ENCODE data around the gene FERMT3. TPM values are rescaled to one million over a fixed set of nuclear protein-coding genes. Genes with fewer than 3 reads are reported as not detected.

Gene FERMT3
- total and polyA plus RNA-seq, 4 donors, result 3.4 to 47.2 (median 9.7) TPM

DNA sequence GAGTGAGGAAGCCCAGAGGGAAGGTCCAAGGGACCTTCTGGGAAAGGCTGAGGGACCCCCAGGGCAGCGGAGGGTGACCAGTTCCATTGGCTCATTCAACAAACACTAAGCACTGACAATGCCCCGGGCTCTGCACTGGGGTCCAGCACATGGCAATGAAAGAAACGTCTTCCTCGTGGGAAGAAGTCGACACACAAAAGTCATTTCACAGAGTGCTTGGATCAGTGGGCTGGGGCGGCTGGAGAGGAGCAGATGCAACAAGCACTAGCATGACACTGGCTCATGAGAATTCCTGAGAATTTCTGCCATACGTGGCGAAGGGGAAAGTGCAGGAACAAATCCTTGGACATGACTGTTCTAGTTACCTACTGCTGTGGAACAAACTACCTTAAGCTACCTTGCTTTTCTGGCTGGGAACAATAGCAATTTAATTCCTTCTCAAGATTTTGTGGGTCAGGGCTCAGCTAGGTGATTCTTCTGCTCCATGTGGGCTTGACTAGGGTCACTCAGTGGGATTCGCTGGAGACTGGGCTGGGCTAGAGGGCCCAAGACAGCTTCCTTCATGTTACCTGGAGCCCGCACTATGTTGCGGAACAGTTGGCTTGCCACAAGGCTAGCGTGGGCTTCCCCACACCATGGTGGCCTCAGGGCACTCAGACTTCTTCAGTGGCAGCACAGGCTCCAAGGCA lies 27.4 kb upstream of the FERMT3 start:
- Histone ChIP-seq H3K4me3 (ENCODE audit: low read depth in 1 of 3, low read length in 3 of 3) (no peak overlapping the region), H3K27me3 (ENCODE audit: control insufficient read depth in 4 of 4, insufficient read depth in 4 of 4, low read length in 3 of 4) (no peaks in the 10 kb centered on the region), H3K9ac (ENCODE audit: low read depth in 1 of 2, low read length in 2 of 2) (no peak overlapping the region), H3K4me1 (ENCODE audit: control insufficient read depth in 4 of 4, insufficient read depth in 4 of 4, low read length in 3 of 4) (peaks cover 0 to 5% (median under 1%) of the 10 kb centered on the region in 4 donors), H3K9me3 (ENCODE audit: control insufficient read depth in 4 of 4, low read length in 3 of 4) (no peaks in the 10 kb centered on the region), H3K27ac (ENCODE audit: low read depth in 1 of 2, low read length in 2 of 2) (no peak overlapping the region), H3K36me3 (ENCODE audit: control insufficient read depth in 4 of 4, insufficient read depth in 3 of 4, low read depth in 1 of 4, low read length in 3 of 4) (no peaks in the 10 kb centered on the region)
- 96% methylated on average over 12 of the region's 12 CpGs for WGBS
- TF ChIP-seq, protein P1, sequence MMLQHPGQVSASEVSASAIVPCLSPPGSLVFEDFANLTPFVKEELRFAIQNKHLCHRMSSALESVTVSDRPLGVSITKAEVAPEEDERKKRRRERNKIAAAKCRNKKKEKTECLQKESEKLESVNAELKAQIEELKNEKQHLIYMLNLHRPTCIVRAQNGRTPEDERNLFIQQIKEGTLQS (IDR thresholded peaks at IDR 0.05), result no peak
- TF ChIP-seq, protein P2, sequence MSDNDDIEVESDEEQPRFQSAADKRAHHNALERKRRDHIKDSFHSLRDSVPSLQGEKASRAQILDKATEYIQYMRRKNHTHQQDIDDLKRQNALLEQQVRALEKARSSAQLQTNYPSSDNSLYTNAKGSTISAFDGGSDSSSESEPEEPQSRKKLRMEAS (IDR thresholded peaks at IDR 0.05), result no peak
- no peak for TF ChIP-seq NR2F2 (IDR thresholded peaks at IDR 0.05)
- no peak for TF ChIP-seq GABPA (IDR thresholded peaks at IDR 0.05 in 1 of 2, conservative IDR thresholded peaks at IDR 0.05 in 1 of 2)
- TF ChIP-seq YY1 (IDR thresholded peaks at IDR 0.05), result no peak
- no peak for TF ChIP-seq RAD21 (IDR thresholded peaks at IDR 0.05)
- TF ChIP-seq SP1 (IDR thresholded peaks at IDR 0.05), result no peak
- TF ChIP-seq FOXA2 (IDR thresholded peaks at IDR 0.05), result no peak
- no peak for TF ChIP-seq HNF4G (IDR thresholded peaks at IDR 0.05)
- TF ChIP-seq, protein P3, sequence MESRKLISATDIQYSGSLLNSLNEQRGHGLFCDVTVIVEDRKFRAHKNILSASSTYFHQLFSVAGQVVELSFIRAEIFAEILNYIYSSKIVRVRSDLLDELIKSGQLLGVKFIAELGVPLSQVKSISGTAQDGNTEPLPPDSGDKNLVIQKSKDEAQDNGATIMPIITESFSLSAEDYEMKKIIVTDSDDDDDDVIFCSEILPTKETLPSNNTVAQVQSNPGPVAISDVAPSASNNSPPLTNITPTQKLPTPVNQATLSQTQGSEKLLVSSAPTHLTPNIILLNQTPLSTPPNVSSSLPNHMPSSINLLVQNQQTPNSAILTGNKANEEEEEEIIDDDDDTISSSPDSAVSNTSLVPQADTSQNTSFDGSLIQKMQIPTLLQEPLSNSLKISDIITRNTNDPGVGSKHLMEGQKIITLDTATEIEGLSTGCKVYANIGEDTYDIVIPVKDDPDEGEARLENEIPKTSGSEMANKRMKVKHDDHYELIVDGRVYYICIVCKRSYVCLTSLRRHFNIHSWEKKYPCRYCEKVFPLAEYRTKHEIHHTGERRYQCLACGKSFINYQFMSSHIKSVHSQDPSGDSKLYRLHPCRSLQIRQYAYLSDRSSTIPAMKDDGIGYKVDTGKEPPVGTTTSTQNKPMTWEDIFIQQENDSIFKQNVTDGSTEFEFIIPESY (IDR thresholded peaks at IDR 0.05), result no peak
- TF ChIP-seq JUND (IDR thresholded peaks at IDR 0.05), result no peak
- TF ChIP-seq RXRA (IDR thresholded peaks at IDR 0.05), result no peak
- no peak for TF ChIP-seq EGR1 (IDR thresholded peaks at IDR 0.05; ENCODE audit: low read depth in 2 of 2)
- TF ChIP-seq FOXA1 (IDR thresholded peaks at IDR 0.05), result no peak
- TF ChIP-seq, protein P4, sequence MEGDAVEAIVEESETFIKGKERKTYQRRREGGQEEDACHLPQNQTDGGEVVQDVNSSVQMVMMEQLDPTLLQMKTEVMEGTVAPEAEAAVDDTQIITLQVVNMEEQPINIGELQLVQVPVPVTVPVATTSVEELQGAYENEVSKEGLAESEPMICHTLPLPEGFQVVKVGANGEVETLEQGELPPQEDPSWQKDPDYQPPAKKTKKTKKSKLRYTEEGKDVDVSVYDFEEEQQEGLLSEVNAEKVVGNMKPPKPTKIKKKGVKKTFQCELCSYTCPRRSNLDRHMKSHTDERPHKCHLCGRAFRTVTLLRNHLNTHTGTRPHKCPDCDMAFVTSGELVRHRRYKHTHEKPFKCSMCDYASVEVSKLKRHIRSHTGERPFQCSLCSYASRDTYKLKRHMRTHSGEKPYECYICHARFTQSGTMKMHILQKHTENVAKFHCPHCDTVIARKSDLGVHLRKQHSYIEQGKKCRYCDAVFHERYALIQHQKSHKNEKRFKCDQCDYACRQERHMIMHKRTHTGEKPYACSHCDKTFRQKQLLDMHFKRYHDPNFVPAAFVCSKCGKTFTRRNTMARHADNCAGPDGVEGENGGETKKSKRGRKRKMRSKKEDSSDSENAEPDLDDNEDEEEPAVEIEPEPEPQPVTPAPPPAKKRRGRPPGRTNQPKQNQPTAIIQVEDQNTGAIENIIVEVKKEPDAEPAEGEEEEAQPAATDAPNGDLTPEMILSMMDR (IDR thresholded peaks at IDR 0.05; ENCODE audit: low read depth, low read length, missing input control), result no peak
- no peak for DNase-seq (ENCODE audit: low spot score)

DNA sequence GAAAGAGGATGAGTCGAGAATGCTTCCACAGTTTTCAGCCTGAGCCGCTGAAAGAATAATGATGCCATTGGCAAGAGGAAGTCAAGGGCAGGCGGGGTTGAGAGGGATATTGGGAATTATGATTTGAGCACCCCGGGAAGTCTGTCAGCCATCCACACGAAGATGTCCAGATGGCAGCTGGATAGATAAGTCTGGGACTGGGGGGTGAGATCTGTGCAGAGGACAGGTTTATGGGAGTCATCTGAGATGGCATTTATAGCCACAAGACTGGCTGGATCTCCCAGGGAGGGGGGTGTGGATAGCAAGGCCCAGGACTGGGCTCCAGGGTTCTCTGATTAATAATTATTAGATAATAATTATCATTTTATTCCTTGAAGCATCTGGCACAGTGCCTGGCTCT lies 25.6 kb upstream of the FERMT3 start:
- Histone ChIP-seq H3K9me3 (ENCODE audit: control insufficient read depth in 4 of 4, low read length in 3 of 4) (no peaks in the 10 kb centered on the region), H3K27me3 (ENCODE audit: control insufficient read depth in 4 of 4, insufficient read depth in 4 of 4, low read length in 3 of 4) (no peaks in the 10 kb centered on the region), H3K9ac (ENCODE audit: low read depth in 1 of 2, low read length in 2 of 2) (no peak overlapping the region), H3K27ac (ENCODE audit: low read depth in 1 of 2, low read length in 2 of 2) (no peak overlapping the region), H3K4me1 (ENCODE audit: control insufficient read depth in 4 of 4, insufficient read depth in 4 of 4, low read length in 3 of 4) (peaks cover 2 to 13% (median 8%) of the 10 kb centered on the region in 4 donors), H3K4me3 (ENCODE audit: low read depth in 1 of 3, low read length in 3 of 3) (no peak overlapping the region), H3K36me3 (ENCODE audit: control insufficient read depth in 4 of 4, insufficient read depth in 3 of 4, low read depth in 1 of 4, low read length in 3 of 4) (no peaks in the 10 kb centered on the region)
- DNase-seq (ENCODE audit: low spot score), result no peak
- 79% methylated on average over 5 of the region's 5 CpGs for WGBS
- TF ChIP-seq, protein P1 (IDR thresholded peaks at IDR 0.05), result no peak
- TF ChIP-seq TAF1 (conservative IDR thresholded peaks at IDR 0.05) (no peak), SP1 (IDR thresholded peaks at IDR 0.05) (no peak), FOXA2 (IDR thresholded peaks at IDR 0.05) (no peak), RAD21 (IDR thresholded peaks at IDR 0.05) (no peak), HNF4G (IDR thresholded peaks at IDR 0.05) (no peak), HNF4A (conservative IDR thresholded peaks at IDR 0.05) (no peak), GABPA (IDR thresholded peaks at IDR 0.05 in 1 of 2, conservative IDR thresholded peaks at IDR 0.05 in 1 of 2) (no peak), RXRA (IDR thresholded peaks at IDR 0.05) (no peak)
- TF ChIP-seq, protein P4 (IDR thresholded peaks at IDR 0.05; ENCODE audit: low read depth, low read length, missing input control), result no peak
- TF ChIP-seq, protein P5, sequence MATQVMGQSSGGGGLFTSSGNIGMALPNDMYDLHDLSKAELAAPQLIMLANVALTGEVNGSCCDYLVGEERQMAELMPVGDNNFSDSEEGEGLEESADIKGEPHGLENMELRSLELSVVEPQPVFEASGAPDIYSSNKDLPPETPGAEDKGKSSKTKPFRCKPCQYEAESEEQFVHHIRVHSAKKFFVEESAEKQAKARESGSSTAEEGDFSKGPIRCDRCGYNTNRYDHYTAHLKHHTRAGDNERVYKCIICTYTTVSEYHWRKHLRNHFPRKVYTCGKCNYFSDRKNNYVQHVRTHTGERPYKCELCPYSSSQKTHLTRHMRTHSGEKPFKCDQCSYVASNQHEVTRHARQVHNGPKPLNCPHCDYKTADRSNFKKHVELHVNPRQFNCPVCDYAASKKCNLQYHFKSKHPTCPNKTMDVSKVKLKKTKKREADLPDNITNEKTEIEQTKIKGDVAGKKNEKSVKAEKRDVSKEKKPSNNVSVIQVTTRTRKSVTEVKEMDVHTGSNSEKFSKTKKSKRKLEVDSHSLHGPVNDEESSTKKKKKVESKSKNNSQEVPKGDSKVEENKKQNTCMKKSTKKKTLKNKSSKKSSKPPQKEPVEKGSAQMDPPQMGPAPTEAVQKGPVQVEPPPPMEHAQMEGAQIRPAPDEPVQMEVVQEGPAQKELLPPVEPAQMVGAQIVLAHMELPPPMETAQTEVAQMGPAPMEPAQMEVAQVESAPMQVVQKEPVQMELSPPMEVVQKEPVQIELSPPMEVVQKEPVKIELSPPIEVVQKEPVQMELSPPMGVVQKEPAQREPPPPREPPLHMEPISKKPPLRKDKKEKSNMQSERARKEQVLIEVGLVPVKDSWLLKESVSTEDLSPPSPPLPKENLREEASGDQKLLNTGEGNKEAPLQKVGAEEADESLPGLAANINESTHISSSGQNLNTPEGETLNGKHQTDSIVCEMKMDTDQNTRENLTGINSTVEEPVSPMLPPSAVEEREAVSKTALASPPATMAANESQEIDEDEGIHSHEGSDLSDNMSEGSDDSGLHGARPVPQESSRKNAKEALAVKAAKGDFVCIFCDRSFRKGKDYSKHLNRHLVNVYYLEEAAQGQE (IDR thresholded peaks at IDR 0.05), result no peak
- TF ChIP-seq, protein P3 (IDR thresholded peaks at IDR 0.05), result no peak
